HG03175 (cell line): Measurements from ENCODE around the gene RTRAF.
A peak's percentile ranks its signal among the peaks of the same experiment; 100 is the strongest.

Experiments
- ATAC-seq: cut with Tn5 transposase; IDR thresholded peaks from one replicate; pipeline ENCODE4 v1.9.1; 2021; ENCODE audit warnings: mild to moderate bottlenecking, moderate library complexity; ENCODE audit not compliant: unreplicated experiment

Gene RTRAF

DNA sequence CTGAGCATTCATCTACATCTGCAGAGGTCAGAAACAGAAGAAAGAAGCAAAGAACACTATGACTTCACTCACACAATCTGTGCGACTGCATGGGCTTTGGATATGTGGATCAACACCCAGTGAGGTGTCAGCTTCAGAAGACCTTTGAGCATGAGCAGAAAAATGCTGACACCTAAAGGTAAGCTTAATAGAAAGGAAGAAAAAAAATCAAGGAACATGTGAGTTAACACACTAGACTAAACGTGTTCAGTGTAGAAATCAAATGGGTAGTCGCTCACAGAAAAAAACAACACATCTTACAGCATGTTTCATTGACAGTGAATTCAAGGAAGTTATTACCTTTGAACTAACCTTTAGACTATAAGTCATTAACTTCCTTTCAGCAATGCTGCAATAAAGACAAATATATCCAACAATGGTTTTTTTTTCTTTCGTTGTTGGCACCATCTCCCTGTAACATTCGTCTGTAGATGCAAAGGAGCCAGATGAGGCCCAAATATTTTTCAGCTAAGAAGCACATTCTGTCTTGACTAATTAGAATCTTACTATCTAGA lies 30.9 kb downstream of the RTRAF start:
- no peak for ATAC-seq

DNA sequence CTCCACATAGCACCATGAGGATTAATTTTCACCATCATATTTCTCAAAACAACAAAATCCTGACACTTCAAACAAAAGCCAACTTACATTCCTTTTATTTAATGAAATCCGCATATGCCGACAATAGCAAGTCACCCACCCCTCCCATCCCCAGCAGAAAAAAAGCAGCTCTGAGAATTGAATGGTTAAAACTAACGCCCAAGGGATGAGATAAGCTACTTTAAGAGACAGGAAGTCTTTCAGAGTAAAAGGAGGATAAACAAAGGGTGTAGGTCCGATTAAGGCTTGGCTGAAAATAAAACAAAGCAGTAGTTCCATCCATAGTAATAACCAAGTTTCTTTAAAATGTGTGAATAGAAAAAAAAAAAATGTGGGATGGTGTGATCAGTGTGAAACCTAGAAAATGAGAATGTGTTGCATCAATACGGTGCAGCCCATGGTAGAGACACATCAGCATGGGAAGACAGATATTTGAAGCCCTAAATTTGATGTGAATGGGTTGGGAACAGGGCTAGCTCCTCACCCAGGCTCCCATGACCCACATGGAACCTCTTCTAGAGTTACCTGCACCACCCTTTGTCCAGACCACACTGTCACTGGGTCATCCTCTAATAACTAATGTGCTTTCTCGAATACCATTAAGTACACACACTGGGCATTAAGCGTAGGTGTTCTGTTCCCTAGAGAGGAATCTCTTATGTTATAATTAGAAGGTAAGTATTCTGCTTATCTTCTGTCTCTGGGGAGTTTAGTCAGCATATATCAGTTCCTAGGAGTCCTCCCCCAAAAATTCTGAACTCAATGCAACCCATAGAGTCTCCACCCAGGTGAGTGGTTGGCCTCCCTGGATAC lies 31.7 kb downstream of the RTRAF start:
- no peak for ATAC-seq

- peak; percentile 71 for ATAC-seq
Observed at GRCh38 chr14:52021957-52022600, 32.7 kb downstream of the RTRAF start.

GRCh38 chr14:52023518-52023917 lies 34.2 kb downstream of the RTRAF start:
- no peak for ATAC-seq

DNA sequence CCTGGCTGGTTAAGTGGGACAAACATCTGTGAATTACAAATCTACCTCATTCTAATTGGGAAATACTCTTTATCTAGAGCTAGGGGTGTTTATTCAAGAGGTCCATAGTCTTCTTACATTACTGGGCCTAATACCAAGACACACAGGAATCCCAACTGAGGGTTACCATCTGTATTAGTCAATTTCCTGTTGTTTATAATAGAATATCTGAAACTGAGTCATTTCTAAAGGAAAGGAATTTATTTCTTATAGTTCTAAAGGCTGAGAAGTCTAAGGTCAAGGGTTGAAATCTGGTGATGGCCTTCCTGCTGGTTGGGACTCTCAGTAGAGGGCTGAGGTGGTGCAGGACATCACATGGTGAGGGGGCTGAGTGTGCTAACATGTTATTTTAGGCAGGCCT lies 36.0 kb downstream of the RTRAF start:
- no peak for ATAC-seq

- ATAC-seq = no peak
Observed at GRCh38 chr14:52026017-52026660, 36.8 kb downstream of the RTRAF start.

- ATAC-seq = no peak
Observed at GRCh38 chr14:52026901-52027300, 37.6 kb downstream of the RTRAF start.

DNA sequence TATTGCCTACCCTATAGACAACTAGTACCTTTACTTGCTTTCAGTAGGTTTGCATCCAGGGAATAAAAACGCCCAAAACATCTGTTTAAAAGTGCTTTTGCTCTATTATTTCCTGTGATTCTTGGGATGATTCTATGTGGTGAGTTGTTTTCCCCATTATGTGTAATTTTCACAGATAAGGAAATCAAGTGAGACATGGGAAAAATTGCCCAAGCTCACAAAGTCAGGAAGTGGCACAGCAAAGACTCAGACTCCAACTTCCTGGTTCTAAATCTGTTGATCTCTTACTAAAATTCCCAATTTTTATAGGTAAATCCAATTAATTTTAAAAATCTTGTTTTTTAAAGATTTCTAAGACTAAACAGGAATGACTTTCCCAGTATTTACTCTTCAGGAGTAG lies 40.5 kb downstream of the RTRAF start:
- no peak for ATAC-seq

- ATAC-seq = no peak
Observed at GRCh38 chr14:52031781-52032180, 42.4 kb downstream of the RTRAF start.

GRCh38 chr14:52032204-52032801 lies 43.0 kb downstream of the RTRAF start:
- ATAC-seq = no peak

DNA sequence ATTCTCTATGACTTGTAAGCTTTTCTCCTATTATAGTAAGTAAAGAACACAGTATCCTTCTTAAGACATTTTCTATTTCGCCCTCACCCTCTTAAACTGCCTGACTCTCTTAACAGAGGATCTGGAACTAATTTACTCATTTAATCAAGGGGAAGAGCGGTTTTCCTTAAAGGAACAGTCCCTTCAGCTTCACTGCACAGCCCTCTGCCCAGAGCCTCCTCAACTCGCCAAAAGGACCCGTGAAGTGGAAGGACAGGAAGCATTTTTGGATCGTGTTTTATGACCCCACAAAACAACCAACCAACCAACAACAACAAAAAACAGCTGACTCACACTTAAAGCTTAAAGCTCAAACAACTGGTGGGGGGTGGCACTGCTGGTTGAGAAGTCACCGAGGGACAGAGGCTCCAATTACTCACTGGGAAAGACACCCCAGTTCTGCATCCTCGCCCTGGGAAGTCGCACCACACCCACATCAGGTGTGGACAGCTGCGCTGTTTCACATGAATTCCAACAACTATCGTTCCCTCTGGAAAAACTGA lies 43.8 kb downstream of the RTRAF start:
- ATAC-seq = no peak

DNA sequence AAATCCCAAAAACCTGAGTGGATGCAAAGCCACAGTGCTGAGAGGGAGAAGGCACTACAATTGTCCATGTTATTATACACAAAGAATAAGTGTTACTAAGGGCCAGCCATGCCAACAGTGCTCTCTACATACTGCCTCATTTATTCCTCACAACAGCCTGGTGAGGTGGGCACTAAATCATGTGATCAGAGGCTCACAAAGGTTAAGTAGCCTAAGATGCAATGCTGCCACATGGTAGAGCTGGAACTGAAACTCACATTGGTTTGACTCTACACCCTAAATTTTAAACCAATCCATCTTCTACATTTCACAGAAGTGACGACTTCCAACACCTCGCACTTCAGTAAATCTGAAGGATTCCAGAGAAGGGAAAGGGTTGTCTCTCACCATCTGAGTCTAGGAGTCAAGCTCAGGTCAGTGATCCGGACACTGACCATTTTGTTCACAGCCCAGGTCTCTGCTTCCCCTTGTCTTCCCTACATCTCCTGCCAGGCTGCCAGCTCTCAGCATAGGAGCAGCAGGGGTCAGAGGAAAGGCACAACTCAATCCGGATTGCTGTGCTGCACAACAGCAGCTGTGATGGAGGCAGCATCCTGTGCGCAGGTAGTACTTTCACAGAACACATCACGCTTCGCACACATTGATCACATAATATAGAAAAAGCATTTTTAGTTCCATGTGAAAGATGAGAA lies 49.9 kb downstream of the RTRAF start:
- ATAC-seq = no peak

- no peak for ATAC-seq
Observed at GRCh38 chr14:52040598-52040997, 51.3 kb downstream of the RTRAF start.

- ATAC-seq = no peak
Observed at GRCh38 chr14:52042371-52043289, 53.3 kb downstream of the RTRAF start.

GRCh38 chr14:52043690-52044089 lies 54.3 kb downstream of the RTRAF start:
- ATAC-seq = peak; percentile 56

GRCh38 chr14:52044791-52045522 lies 55.6 kb downstream of the RTRAF start:
- no peak for ATAC-seq

- no peak for ATAC-seq
Observed at GRCh38 chr14:52046376-52046917, 57.1 kb downstream of the RTRAF start.

DNA sequence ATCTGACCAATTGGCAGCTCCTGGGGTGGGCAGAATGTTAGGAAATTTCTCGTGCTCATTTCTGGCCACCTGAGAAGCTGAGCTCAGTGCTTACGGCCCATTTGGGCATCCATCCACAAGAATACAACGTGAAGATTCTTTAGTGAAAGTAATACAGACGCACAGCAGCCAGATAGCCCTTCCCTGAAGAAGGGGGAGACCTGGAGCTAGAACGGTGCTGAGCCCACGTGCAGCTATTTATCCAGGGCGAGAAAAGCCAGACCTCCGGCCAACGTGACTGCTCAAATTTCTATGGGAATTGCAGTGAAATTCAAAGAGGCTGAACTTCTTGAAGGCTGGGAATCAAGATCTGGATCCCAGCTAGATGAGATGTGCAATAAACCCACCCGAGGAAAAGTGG lies 58.8 kb downstream of the RTRAF start:
- ATAC-seq = no peak
